ENCODE data around the gene PTMS. TPM values are rescaled to one million over a fixed set of nuclear protein-coding genes. Genes with fewer than 3 reads are reported as not detected.

The PTMS gene
- total and polyA plus RNA-seq, 2 of the 13 experiments (the other 11 are each of a cell fraction or from before 2014, with no cell fraction given): 40.5 to 82.4 TPM

- TF ChIP-seq ZNF710 (CRISPR knock-in tag; IDR thresholded peaks at IDR 0.05; ENCODE audit: borderline replicate concordance) (peak; percentile 96; the same call in 1 of the 2 replicates), HMG20A (CRISPR knock-in tag; IDR thresholded peaks at IDR 0.05; ENCODE audit: borderline replicate concordance) (peak; percentile 59; the same call in 1 of the 2 replicates), MBNL3 (CRISPR knock-in tag; conservative IDR thresholded peaks at IDR 0.05) (no peak), HDAC1 (CRISPR knock-in tag; IDR thresholded peaks at IDR 0.05) (peak; percentile 95), NFKB2 (CRISPR knock-in tag; IDR thresholded peaks at IDR 0.05; ENCODE audit: borderline replicate concordance) (0 out of 2 replicates have a peak, but pooled peaks have one; percentile 29), BCL6 (CRISPR knock-in tag; IDR thresholded peaks at IDR 0.05) (peak; percentile 56), U2AF1 (optimal IDR thresholded peaks at IDR 0.05; ENCODE audit: low read depth, low read length) (peak; percentile 78), YEATS2 (CRISPR knock-in tag; IDR thresholded peaks at IDR 0.05; ENCODE audit: borderline replicate concordance) (no peak), ZNF598 (CRISPR knock-in tag; IDR thresholded peaks at IDR 0.05; ENCODE audit: borderline replicate concordance) (no peak), ZNF644 (CRISPR knock-in tag; IDR thresholded peaks at IDR 0.05; ENCODE audit: low read depth) (0 out of 2 replicates have a peak, but pooled peaks have one; percentile 26), ZBTB2 (CRISPR knock-in tag; IDR thresholded peaks at IDR 0.05; ENCODE audit: low read depth) (no peak), PRMT3 (CRISPR knock-in tag; IDR thresholded peaks at IDR 0.05; ENCODE audit: borderline replicate concordance, low read depth) (no peak), ZBTB7B (CRISPR knock-in tag; IDR thresholded peaks at IDR 0.05) (peak; percentile 88; the same call in 1 of the 2 replicates), PHF8 (CRISPR knock-in tag; IDR thresholded peaks at IDR 0.05) (no peak), SP5 (CRISPR knock-in tag; IDR thresholded peaks at IDR 0.05; ENCODE audit: borderline replicate concordance, low read depth) (peak; percentile 93), DDIT3 (CRISPR knock-in tag; IDR thresholded peaks at IDR 0.05) (no peak), CSRNP1 (CRISPR knock-in tag; IDR thresholded peaks at IDR 0.05) (peak; percentile 31; the same call in 1 of the 2 replicates), RXRB (CRISPR knock-in tag; IDR thresholded peaks at IDR 0.05; ENCODE audit: borderline replicate concordance) (peak; percentile 87)
Observed at GRCh38 chr12:6792522-6793201, 26.5 kb downstream of the PTMS start (continued).

All from HepG2 (cell line).